ENCODE measurements around the gene KIF5C.

- TF ChIP-seq, protein P1, sequence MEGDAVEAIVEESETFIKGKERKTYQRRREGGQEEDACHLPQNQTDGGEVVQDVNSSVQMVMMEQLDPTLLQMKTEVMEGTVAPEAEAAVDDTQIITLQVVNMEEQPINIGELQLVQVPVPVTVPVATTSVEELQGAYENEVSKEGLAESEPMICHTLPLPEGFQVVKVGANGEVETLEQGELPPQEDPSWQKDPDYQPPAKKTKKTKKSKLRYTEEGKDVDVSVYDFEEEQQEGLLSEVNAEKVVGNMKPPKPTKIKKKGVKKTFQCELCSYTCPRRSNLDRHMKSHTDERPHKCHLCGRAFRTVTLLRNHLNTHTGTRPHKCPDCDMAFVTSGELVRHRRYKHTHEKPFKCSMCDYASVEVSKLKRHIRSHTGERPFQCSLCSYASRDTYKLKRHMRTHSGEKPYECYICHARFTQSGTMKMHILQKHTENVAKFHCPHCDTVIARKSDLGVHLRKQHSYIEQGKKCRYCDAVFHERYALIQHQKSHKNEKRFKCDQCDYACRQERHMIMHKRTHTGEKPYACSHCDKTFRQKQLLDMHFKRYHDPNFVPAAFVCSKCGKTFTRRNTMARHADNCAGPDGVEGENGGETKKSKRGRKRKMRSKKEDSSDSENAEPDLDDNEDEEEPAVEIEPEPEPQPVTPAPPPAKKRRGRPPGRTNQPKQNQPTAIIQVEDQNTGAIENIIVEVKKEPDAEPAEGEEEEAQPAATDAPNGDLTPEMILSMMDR (conservative IDR thresholded peaks at IDR 0.05 in 1 of 2, IDR thresholded peaks at IDR 0.05 in 1 of 2; ENCODE audit: low read depth in 1 of 2, low read length in 2 of 2) = no peak
- TF ChIP-seq EZH2 (IDR thresholded peaks at IDR 0.05; ENCODE audit: low read length, missing control alignments) = no peak
Measured at GRCh38 chr2:148918554-148918953, 43.5 kb downstream of the KIF5C start.

All from fibroblast of lung (primary cell).